GM12878 (cell line): ENCODE results near the gene BBX.

Experiments
- CBX3 ChIP-seq: fragments of 200-600 bp; sonication (generic); IDR thresholded peaks from 2 replicates; pipeline ENCODE4 v1.6.1; 2016; ENCODE audit warnings: low read depth, borderline replicate concordance
- ESRRA ChIP-seq: IDR thresholded peaks from 2 replicates; pipeline ENCODE4 v1.6.1; 2012; ENCODE audit warnings: mild to moderate bottlenecking, low read length, improper control_type of control experiment
- EZH2 ChIP-seq: IDR thresholded peaks from 2 replicates; pipeline ENCODE4 v1.6.1; 2012; ENCODE audit warnings: low read depth, mild to moderate bottlenecking, control low read depth, inconsistent platforms, low read length, borderline replicate concordance; ENCODE audit not compliant: control insufficient read depth
- IKZF1 ChIP-seq: fragments of 450-650 bp; conservative IDR thresholded peaks from 2 replicates; pipeline ENCODE4 v1.6.1; 2017; ENCODE audit warnings: antibody characterized with exemption, mild to moderate bottlenecking
- NFXL1 ChIP-seq: fragments of 450-650 bp; IDR thresholded peaks from 2 replicates; pipeline ENCODE4 v1.6.1; 2017; ENCODE audit warnings: antibody characterized with exemption, mild to moderate bottlenecking, borderline replicate concordance
- NR2C2 ChIP-seq: IDR thresholded peaks from 2 replicates; pipeline ENCODE4 v1.6.1; 2011; ENCODE audit warnings: borderline replicate concordance, low read depth; ENCODE audit not compliant: control insufficient read depth, insufficient read length
- POLR2A ChIP-seq: IDR thresholded peaks from 2 replicates; pipeline ENCODE4 v1.6.1; 2011; ENCODE audit warnings: low read depth, mild to moderate bottlenecking, low read length
- POLR2AphosphoS5 ChIP-seq: IDR thresholded peaks from 2 replicates; pipeline ENCODE4 v1.6.1; 2011; ENCODE audit warnings: mild to moderate bottlenecking, low read length, inconsistent platforms
- RCOR1 ChIP-seq: conservative IDR thresholded peaks from 2 replicates; pipeline ENCODE4 v1.6.1; 2012; ENCODE audit warnings: low read depth, low read length, improper control_type of control experiment
- SMC3 ChIP-seq: IDR thresholded peaks from 2 replicates; pipeline ENCODE4 v1.6.1; 2011; ENCODE audit warnings: low read length, improper control_type of control experiment, borderline replicate concordance
- TF ChIP-seq, protein P1 (sequence below), 3 experiments: IDR thresholded peaks in 2 of 3; conservative IDR thresholded peaks in 1 of 3; 2 replicates each; pipeline ENCODE4 v1.5.1; 2011; ENCODE audit warnings: low read depth in 3 of 3, low read length in 3 of 3, mild to moderate bottlenecking in 3 of 3, control low read depth in 2 of 3, moderate library complexity in 2 of 3, inconsistent platforms in 1 of 3, mixed read lengths in 1 of 3; ENCODE audit not compliant: control insufficient read depth in 2 of 3, insufficient read depth in 1 of 3; ENCODE audit errors: extremely low read depth in 1 of 3
- TF ChIP-seq, protein P2 (sequence below): fragments of 150-350 bp; IDR thresholded peaks from 2 replicates; pipeline ENCODE4 v1.6.1; 2016; ENCODE audit warnings: low read depth, low read length
- TF ChIP-seq, protein P3 (sequence below): fragments of 450-650 bp; IDR thresholded peaks from 2 replicates; pipeline ENCODE4 v1.6.1; 2017; ENCODE audit warnings: mild to moderate bottlenecking, low read depth, inconsistent platforms; ENCODE audit not compliant: poor library complexity, severe bottlenecking

DNA sequence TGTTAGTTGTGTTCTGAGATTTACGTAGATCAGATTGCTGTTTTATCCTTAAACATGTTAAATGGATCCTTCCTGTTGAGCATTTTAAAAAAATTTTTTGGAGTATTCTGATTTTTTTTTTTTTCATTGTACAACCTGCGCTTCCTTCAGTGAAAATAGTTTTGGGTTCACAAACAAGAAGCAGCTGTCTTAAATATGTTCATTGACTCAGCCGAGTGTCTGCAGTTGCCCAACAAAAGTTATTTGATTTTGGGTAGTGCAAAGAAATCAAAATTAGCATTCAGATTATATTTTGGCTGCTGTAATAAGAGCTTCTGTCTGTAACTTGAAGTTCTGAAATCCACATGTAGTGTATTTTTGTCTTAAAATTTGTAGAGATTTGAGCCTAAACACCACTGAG is 148.2 kb downstream of the BBX start:
- TF ChIP-seq, protein P1, sequence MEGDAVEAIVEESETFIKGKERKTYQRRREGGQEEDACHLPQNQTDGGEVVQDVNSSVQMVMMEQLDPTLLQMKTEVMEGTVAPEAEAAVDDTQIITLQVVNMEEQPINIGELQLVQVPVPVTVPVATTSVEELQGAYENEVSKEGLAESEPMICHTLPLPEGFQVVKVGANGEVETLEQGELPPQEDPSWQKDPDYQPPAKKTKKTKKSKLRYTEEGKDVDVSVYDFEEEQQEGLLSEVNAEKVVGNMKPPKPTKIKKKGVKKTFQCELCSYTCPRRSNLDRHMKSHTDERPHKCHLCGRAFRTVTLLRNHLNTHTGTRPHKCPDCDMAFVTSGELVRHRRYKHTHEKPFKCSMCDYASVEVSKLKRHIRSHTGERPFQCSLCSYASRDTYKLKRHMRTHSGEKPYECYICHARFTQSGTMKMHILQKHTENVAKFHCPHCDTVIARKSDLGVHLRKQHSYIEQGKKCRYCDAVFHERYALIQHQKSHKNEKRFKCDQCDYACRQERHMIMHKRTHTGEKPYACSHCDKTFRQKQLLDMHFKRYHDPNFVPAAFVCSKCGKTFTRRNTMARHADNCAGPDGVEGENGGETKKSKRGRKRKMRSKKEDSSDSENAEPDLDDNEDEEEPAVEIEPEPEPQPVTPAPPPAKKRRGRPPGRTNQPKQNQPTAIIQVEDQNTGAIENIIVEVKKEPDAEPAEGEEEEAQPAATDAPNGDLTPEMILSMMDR (IDR thresholded peaks at IDR 0.05 in 2 of 3, conservative IDR thresholded peaks at IDR 0.05 in 1 of 3; ENCODE audit: control insufficient read depth in 2 of 3, extremely low read depth in 1 of 3, insufficient read depth in 1 of 3, low read depth in 3 of 3, low read length in 3 of 3) = no peak
- no peak for TF ChIP-seq CBX3
- TF ChIP-seq POLR2A = no peak
- no peak for TF ChIP-seq IKZF1
- no peak for TF ChIP-seq EZH2
- TF ChIP-seq, protein P2, sequence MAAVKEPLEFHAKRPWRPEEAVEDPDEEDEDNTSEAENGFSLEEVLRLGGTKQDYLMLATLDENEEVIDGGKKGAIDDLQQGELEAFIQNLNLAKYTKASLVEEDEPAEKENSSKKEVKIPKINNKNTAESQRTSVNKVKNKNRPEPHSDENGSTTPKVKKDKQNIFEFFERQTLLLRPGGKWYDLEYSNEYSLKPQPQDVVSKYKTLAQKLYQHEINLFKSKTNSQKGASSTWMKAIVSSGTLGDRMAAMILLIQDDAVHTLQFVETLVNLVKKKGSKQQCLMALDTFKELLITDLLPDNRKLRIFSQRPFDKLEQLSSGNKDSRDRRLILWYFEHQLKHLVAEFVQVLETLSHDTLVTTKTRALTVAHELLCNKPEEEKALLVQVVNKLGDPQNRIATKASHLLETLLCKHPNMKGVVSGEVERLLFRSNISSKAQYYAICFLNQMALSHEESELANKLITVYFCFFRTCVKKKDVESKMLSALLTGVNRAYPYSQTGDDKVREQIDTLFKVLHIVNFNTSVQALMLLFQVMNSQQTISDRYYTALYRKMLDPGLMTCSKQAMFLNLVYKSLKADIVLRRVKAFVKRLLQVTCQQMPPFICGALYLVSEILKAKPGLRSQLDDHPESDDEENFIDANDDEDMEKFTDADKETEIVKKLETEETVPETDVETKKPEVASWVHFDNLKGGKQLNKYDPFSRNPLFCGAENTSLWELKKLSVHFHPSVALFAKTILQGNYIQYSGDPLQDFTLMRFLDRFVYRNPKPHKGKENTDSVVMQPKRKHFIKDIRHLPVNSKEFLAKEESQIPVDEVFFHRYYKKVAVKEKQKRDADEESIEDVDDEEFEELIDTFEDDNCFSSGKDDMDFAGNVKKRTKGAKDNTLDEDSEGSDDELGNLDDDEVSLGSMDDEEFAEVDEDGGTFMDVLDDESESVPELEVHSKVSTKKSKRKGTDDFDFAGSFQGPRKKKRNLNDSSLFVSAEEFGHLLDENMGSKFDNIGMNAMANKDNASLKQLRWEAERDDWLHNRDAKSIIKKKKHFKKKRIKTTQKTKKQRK = no peak
- no peak for TF ChIP-seq POLR2AphosphoS5
- TF ChIP-seq NFXL1 = no peak
- TF ChIP-seq RCOR1 = no peak
- no peak for TF ChIP-seq ESRRA
- no peak for TF ChIP-seq NR2C2
- TF ChIP-seq, protein P3, sequence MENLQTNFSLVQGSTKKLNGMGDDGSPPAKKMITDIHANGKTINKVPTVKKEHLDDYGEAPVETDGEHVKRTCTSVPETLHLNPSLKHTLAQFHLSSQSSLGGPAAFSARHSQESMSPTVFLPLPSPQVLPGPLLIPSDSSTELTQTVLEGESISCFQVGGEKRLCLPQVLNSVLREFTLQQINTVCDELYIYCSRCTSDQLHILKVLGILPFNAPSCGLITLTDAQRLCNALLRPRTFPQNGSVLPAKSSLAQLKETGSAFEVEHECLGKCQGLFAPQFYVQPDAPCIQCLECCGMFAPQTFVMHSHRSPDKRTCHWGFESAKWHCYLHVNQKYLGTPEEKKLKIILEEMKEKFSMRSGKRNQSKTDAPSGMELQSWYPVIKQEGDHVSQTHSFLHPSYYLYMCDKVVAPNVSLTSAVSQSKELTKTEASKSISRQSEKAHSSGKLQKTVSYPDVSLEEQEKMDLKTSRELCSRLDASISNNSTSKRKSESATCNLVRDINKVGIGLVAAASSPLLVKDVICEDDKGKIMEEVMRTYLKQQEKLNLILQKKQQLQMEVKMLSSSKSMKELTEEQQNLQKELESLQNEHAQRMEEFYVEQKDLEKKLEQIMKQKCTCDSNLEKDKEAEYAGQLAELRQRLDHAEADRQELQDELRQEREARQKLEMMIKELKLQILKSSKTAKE = no peak
- no peak for TF ChIP-seq SMC3
